Esophagus muscularis mucosa (tissue), 4 donors: ENCODE results near the gene TSNAX. TPM values are rescaled to one million over a fixed set of nuclear protein-coding genes. Genes with fewer than 3 reads are reported as not detected.

Experiments
- DNase-seq: peaks from one replicate; pipeline ENCODE4 v3.0.0-alpha.2; 2017; ENCODE audit errors: extremely low spot score
- H3K27ac ChIP-seq, 4 donors: fragments of 200-600 bp; sonication (generic); replicated peaks in 1 of 4; 1 replicate in 3 of 4; 2 replicates in 1 of 4; pipeline ENCODE4 v1.5.1; 2016 to 2019; ENCODE audit warnings: mild to moderate bottlenecking in 1 of 4
- H3K27me3 ChIP-seq, 4 donors: fragments of 200-600 bp; sonication (generic); one replicate each; pipeline versions ENCODE4 v1.5.1 to v1.6.0; 2016 to 2019
- H3K36me3 ChIP-seq, 4 donors: fragments of 200-600 bp; sonication (generic); one replicate each; pipeline ENCODE4 v1.5.1; 2016 to 2019
- H3K4me1 ChIP-seq, 4 donors: fragments of 200-600 bp; sonication (generic); one replicate each; pipeline ENCODE4 v1.5.1; 2016 to 2019
- H3K4me3 ChIP-seq, 4 donors: fragments of 200-600 bp; sonication (generic); 1 replicate in 2 of 4; 2 replicates in 2 of 4; pipeline ENCODE4 v1.5.1; 2016 to 2019; ENCODE audit warnings: mild to moderate bottlenecking in 4 of 4, moderate library complexity in 1 of 4
- H3K9me3 ChIP-seq, 4 donors: fragments of 200-600 bp; sonication (generic); 1 replicate in 3 of 4; 2 replicates in 1 of 4; pipeline ENCODE4 v1.5.1; 2016 to 2019
- EP300 ChIP-seq: sonication (generic); formaldehyde crosslinking; IDR thresholded peaks from one replicate; pipeline ENCODE4 v1.6.1; 2017; ENCODE audit warnings: antibody characterized with exemption
- POLR2A ChIP-seq: fragments of 450-650 bp; IDR thresholded peaks from one replicate; pipeline ENCODE4 v1.6.1; 2017; ENCODE audit warnings: antibody characterized with exemption, moderate library complexity, mild to moderate bottlenecking, low read depth
- POLR2AphosphoS5 ChIP-seq, 2 donors: sonication (generic); formaldehyde crosslinking; IDR thresholded peaks; one replicate each; pipeline ENCODE4 v1.6.1; 2017; ENCODE audit warnings: antibody characterized with exemption in 2 of 2
- WGBS: methylation state at CpG from one replicate; pipeline ENCODE4 v1.1.5; 2018; 5-methylcytosine and 5-hydroxymethylcytosine counted together
- intact Hi-C: fragments of 100-400 bp; cut with DNase I; formaldehyde crosslinking; loops from one replicate; pipeline ENCODE4 v1.15.1; 2023
- total RNA-seq, 4 donors: library from RNA; depleted of rRNA; stranded (reverse); fragments of >200 nt; gene quantifications; one replicate each; pipeline versions ENCODE4 v1.1.0 to v1.2.1, GENCODE V29; 2016
- TF ChIP-seq, protein P1 (sequence below), 3 experiments: fragments of 200-600 bp in 2 of 3; fragments of 450-650 bp in 1 of 3; sonication (generic) in 2 of 3; IDR thresholded peaks; one replicate each; pipeline ENCODE4 v1.5.1; 2017 to 2019; ENCODE audit warnings: antibody characterized with exemption in 3 of 3, mild to moderate bottlenecking in 2 of 3, moderate library complexity in 1 of 3

The TSNAX gene
- total RNA-seq, 4 donors from 2014 or later, result 20.4 to 29.6 (median 24.7) TPM

DNA sequence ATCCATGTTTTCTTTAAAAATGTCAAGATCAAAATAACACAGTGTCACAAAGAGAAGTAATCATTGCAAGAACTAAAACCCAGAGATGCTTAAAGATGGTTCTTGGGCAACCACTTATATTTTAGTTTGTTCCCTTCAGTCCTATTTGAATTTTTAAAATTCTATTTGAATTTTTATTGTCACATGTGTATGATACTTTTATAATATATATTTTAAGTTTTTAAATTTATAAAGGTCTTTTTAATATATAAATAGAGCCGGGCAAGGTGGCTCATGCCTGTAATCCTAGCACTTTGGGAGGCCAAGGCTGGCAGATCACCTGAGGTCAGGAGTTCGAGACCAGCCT lies 75.8 kb downstream of the TSNAX start:
- no peaks in the 10 kb centered on the region for H3K9me3 ChIP-seq
- 65% methylated on average over 2 of the region's 2 CpGs for WGBS
- H3K36me3 ChIP-seq, result no peaks in the 10 kb centered on the region
- peak overlapping the region in 3 of 4 donors; percentile 44 to 54 (median 54) for H3K4me3 ChIP-seq
- no peak for DNase-seq
- H3K27ac ChIP-seq, result no peak overlapping the region
- TF ChIP-seq EP300, result no peak
- TF ChIP-seq POLR2A, result no peak
- TF ChIP-seq, protein P1, sequence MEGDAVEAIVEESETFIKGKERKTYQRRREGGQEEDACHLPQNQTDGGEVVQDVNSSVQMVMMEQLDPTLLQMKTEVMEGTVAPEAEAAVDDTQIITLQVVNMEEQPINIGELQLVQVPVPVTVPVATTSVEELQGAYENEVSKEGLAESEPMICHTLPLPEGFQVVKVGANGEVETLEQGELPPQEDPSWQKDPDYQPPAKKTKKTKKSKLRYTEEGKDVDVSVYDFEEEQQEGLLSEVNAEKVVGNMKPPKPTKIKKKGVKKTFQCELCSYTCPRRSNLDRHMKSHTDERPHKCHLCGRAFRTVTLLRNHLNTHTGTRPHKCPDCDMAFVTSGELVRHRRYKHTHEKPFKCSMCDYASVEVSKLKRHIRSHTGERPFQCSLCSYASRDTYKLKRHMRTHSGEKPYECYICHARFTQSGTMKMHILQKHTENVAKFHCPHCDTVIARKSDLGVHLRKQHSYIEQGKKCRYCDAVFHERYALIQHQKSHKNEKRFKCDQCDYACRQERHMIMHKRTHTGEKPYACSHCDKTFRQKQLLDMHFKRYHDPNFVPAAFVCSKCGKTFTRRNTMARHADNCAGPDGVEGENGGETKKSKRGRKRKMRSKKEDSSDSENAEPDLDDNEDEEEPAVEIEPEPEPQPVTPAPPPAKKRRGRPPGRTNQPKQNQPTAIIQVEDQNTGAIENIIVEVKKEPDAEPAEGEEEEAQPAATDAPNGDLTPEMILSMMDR (IDR thresholded peaks at IDR 0.05), result no peak
- TF ChIP-seq POLR2AphosphoS5 (IDR thresholded peaks at IDR 0.05), result no peak
- no peaks in the 10 kb centered on the region for H3K27me3 ChIP-seq
- peaks cover 6 to 35% (median 25%) of the 10 kb centered on the region in 4 donors for H3K4me1 ChIP-seq
- intact Hi-C loops, result loop anchor here (5.0 kb wide), 1 partner anchor 177 kb away; no protein-coding TSS in a partner anchor

DNA sequence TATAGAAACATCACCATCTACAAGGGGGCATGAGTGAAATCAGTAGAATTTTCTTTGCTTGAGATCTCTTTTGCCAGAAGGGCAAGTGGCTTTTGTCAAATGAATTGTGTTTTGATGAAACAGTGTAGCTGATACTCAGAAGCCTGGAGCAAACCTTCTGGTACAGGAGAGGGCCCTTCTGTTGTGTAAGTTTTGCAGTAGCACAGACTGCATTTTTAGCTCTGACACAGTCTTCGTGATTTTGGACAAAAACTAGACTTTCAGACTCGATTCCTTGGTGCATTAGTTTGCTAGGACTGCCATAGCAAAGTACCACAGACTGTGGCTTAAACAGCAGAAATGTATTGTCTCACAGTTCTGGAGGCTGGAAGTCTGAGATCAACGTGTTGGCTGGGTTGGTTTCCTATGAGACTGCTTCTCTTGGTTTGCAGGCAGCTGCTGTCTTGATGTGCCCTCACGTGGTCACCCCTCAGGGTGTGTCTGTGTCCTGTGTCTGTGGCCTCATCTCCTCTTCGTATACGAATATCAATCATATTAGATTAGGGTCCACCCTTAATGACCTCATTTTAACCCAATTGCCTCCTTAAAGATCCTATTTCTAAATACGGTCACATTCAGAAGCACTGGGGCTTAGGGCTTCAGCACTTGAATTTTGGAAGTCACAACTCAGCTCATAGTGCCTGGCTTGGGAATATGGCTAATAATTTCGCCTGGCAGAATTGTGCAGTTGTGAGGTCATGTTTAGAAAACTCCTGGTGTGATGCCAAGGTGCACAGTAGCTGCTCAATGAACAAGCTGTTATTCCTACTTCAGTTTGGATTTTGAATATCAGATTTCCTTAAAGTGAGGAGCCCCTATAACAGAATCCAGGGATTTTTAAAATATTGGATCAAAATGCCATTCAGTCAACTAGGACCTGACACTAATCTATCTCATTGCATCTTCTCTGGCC lies 77.0 kb downstream of the TSNAX start:
- TF ChIP-seq POLR2AphosphoS5 (IDR thresholded peaks at IDR 0.05) (no peak), EP300 (no peak), POLR2A (no peak)
- TF ChIP-seq, protein P1 (IDR thresholded peaks at IDR 0.05), result no peak
- no peak for DNase-seq
- H3K36me3 ChIP-seq, result no peaks in the 10 kb centered on the region
- no peaks in the 10 kb centered on the region for H3K27me3 ChIP-seq
- peaks cover 6 to 30% (median 20%) of the 10 kb centered on the region in 4 donors for H3K4me1 ChIP-seq
- WGBS, result 48% methylated on average over 8 of the region's 8 CpGs
- intact Hi-C loops, result no loop called here
- no peak overlapping the region for H3K27ac ChIP-seq
- H3K4me3 ChIP-seq, result no peak overlapping the region
- H3K9me3 ChIP-seq, result no peaks in the 10 kb centered on the region

DNA sequence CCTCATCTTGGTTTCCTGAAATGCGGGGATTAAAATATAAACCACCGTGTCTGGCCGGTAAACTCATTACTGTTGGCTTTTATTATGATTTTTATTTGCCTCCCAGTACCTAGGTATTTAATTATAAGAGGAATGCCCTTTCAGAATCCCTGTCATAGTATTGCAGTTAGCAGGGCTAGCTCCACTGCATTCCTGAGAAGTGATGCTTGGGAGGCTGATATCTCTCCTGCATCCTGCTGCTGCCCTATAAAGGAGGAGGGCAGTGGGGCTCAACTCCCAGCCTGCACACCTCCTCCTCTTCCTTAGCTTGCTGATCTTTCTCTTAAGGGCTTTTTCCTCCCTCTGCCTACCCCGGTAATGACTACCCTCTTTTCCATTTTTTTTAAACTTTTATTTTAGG lies 78.2 kb downstream of the TSNAX start:
- WGBS, result 82% methylated on average over 4 of the region's 4 CpGs
- H3K4me3 ChIP-seq, result no peak overlapping the region
- no peaks in the 10 kb centered on the region for H3K36me3 ChIP-seq
- TF ChIP-seq POLR2AphosphoS5 (IDR thresholded peaks at IDR 0.05) (no peak), POLR2A (no peak)
- no peak overlapping the region for H3K27ac ChIP-seq
- intact Hi-C loops, result no loop called here
- no peaks in the 10 kb centered on the region for H3K27me3 ChIP-seq
- H3K4me1 ChIP-seq, result peaks cover 6 to 17% (median 7%) of the 10 kb centered on the region in 4 donors
- no peak for DNase-seq
- no peaks in the 10 kb centered on the region for H3K9me3 ChIP-seq

DNA sequence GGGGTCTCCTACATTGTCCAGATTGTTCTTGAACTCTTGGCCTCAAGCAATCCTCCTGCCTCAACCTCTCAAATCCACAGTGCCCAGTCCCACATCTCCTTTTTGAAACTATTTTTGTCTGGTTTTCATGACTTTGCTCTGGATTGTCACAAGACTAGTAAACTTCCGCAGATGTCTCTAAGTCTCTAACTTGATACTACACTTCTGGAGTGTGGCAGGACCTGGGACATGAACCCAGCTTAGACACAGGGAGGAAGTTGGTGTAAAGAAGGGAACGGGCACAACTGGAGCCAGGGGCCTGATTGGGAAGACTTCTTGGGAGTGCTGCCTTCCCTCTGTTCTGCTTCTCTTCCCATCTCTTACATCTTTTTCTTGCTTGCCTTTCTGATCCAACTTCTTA lies 81.9 kb downstream of the TSNAX start:
- DNase-seq, result no peak
- intact Hi-C loops, result no loop called here
- H3K4me3 ChIP-seq, result no peak overlapping the region
- WGBS, result 86% methylated on average over 2 of the region's 2 CpGs
- peaks cover 0 to 5% (median 0%) of the 10 kb centered on the region in 4 donors for H3K27me3 ChIP-seq
- no peaks in the 10 kb centered on the region for H3K36me3 ChIP-seq
- no peaks in the 10 kb centered on the region for H3K9me3 ChIP-seq
- no peak overlapping the region for H3K27ac ChIP-seq
- TF ChIP-seq, protein P1 (IDR thresholded peaks at IDR 0.05), result no peak
- TF ChIP-seq POLR2A, result no peak
- TF ChIP-seq EP300, result no peak
- no peak for TF ChIP-seq POLR2AphosphoS5 (IDR thresholded peaks at IDR 0.05)
- no peaks in the 10 kb centered on the region for H3K4me1 ChIP-seq

DNA sequence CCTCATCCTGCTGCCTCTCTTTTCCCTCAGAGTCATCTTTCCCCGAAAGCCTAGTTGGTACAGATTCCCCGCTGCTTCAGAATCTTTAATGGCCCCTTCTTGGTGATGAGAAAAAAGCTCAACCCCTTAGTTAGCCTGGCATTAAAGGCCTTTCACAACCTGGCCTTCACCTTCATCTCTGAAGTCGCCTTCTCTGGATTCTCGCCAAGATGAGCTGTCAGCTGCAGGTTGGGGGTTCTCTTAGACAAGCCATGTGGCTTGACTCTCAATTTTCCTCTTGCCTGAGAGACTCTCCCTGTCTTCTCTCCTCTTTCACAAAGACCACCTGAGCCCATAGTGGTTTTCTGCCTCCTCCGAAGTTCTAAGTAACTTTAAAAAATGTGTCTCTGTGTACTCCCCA lies 82.6 kb downstream of the TSNAX start:
- H3K4me3 ChIP-seq, result no peak overlapping the region
- H3K27ac ChIP-seq, result no peak overlapping the region
- peaks cover 0 to 5% (median 0%) of the 10 kb centered on the region in 4 donors for H3K27me3 ChIP-seq
- no peaks in the 10 kb centered on the region for H3K9me3 ChIP-seq
- intact Hi-C loops, result no loop called here
- no peaks in the 10 kb centered on the region for H3K36me3 ChIP-seq
- WGBS, result 83% methylated on average over 5 of the region's 5 CpGs
- DNase-seq, result no peak
- H3K4me1 ChIP-seq, result no peaks in the 10 kb centered on the region
- TF ChIP-seq, protein P1 (IDR thresholded peaks at IDR 0.05), result no peak
- TF ChIP-seq POLR2A (no peak), EP300 (no peak), POLR2AphosphoS5 (IDR thresholded peaks at IDR 0.05) (no peak)
